UCSD-AML1 (cell line): ENCODE results near the gene SPSB2.

ENCODE experiments used
- DNase-seq: peaks from one replicate; lab custom pipeline; 2025; ENCODE audit not compliant: unreplicated experiment; lab: John Stamatoyannopoulos, UW

Gene SPSB2

DNA sequence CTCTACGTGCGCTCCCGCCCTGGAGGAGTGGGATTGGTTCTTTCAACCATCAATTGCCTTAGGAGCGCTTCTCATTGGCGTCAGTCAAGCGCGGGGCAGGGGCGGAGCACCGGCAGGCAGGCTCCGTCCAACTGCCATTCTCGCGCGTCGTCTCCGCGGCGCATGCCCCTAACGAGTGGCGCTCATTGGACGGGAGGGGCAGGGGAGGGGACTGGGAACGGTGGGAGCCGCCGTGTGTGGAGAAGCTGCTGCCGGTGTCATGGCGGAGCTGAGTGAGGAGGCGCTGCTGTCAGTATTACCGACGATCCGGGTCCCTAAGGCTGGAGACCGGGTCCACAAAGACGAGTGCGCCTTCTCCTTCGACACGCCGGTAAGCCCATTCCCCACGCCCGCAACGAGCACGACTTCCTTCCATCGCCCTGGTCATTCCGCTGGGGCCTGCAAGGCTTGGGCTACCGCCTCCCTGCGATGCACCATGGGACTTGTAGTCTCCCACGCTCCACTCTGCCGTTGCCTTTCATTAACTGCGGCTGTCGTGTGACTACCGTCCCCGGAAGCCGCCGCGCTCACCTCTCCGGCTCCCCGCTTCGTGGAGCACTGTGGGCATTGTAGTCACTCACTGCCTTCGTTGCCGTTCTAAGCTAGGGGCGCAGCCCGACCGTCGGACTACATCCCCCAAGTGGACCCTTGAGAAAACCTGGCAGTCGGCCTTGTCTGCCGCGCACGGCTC lies 21.0 kb downstream of the SPSB2 start, which contains the start of gene USP5:
TSS of gene USP5 (plus strand) at position 230 of the 730 bp plus-strand sequence. CDS start at position 260, 30 bp downstream.
- peak; percentile 99 for DNase-seq

DNA sequence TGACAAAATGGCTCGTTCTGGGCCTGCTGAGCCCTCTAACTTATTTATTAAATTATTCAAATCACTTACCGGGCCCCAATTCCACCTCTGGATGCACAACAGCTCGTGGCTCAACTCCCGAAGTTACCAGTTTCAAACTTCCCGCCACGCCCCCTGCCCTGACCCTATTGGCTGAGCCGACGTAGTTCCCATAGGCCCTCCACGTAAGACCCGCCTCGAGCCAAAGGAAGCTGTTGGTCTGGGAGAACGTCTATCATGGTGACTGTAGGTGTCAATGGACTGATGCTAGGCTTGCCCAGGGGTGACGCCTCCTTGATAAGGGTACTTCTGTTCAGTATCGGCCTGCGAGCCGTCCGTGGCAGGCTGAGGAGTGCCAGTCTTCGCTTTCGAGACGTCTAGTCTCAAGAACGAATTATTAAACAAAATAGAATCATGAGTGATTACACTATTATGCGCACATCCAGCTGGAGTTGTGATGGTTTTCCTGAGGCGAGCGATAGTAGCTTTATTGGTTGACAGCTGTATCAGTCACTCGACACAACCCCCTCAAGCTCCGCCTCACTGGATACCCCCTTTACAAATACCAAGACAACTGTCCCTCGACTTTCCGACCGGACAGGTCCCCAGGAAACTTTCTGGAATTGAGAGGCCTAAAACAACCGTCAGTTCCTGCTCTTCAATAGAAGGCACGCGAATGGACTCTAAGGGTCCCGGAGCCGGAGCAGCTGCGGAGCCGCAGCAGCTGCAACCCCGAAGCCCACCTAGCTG lies 21.8 kb downstream of the SPSB2 start, which contains the start of gene CDCA3:
TSS of gene CDCA3 (minus strand) at position 134 of the 768 bp plus-strand sequence. CDS start 334 bp downstream, outside the sequence.
- peak; percentile 90 for DNase-seq

DNA sequence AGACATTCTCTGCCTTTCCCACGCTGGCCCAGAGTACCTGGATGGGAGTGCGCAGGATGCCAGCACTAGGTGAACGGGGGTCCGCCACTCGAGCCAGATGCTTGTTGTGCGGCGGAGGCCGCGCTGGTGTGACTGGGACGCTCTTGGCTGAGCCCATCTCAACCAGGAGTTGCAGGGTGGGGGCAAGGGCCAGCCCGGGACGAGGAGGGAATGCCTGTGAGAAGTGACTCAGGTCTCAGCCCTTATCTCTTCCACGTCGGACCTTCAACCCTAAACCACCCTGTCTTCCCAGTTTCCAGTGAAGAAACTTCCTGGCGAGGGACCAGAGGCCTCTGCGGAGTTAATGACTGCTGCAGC lies 22.3 kb downstream of the SPSB2 start:
- DNase-seq = no peak

DNA sequence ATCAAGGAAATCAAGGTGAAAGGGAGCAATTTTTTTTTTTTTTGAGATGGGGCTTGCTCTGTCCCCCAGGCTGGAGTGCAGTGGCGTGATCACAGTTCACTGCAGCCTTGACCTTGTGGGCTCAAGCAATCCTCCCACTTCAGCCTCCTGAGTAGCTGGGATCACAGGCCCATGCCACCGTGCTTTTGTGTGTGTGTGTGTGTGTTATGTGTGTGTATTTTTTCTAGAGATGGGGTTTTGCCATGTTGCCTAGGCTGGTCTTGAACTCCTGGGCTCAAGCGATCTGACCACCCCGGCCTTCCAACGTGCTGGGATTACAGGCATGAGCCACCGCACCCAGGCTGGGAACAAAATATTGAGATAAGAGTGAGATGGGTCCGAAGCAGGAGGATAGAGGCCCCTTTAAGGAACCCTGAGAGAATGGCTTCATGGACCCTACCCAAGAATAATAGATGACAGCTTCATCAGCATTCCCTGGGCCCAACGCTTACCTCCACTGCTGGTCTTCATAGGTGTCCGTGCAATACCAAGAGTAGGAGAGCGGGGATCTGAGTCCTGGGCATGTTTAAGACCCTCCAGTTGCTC lies 23.0 kb downstream of the SPSB2 start:
- DNase-seq = no peak

DNA sequence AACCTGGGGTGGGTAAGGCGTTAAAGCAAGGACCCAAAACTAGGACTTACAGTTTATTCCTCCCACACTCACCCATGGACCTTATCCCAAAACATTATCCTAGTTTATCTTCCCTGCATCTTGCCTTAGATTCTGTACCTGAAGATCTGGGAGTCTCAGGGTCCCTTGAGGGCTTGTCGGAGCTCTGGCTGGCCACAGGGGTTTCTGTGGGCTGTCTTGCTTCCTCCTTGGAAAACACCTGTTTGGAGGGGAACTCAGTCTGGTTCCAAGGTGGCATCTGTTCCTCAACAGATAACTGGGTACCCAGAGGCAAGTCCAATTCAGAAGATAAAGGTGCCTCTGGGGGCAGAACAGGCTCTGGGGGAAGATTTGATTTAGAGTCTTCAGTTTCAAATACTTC lies 23.7 kb downstream of the SPSB2 start:
- no peak for DNase-seq

DNA sequence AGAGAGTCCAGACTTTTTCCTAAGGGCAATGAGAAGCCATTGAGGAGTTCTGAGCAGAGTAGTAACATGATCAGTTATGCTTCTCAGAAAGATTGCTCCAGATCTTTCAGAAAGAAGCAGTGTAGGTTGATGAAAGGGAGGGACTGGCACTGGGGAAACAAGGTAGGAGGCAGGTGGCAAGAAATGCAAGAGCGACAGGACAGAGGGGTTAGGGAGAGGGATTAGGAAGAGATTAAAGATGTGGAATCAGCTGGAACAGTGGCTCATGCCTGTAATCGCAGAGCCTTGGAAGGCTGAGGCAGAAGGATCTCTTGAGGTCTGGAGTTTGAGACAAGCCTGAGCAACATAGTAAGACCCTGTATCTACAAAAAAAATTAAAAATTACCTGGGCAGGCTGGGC lies 25.4 kb downstream of the SPSB2 start:
- DNase-seq = no peak

DNA sequence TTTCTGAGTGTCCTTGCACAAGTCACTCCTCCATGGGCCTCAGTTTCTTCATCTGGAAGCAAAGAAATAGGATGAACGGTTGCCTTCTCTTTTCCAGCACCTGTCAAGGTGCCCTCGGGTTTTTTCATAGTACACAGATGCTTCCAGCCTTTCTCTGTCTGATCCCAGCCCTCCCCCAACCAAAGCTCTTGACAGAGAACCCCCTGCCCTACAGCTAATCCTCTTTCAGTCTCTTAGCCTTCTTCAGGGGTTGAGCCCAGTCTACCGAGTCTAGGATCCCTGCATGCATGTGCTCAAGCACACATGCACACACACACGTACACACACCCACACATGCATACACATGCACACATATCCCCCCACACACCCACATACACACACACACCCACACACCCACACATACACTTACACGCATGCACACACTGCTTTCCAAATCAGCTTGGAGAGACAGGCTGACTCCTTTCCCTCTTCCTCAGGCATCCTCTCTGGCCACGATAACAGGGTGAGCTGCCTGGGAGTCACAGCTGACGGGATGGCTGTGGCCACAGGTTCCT lies 26.7 kb downstream of the SPSB2 start:
- DNase-seq = no peak

DNA sequence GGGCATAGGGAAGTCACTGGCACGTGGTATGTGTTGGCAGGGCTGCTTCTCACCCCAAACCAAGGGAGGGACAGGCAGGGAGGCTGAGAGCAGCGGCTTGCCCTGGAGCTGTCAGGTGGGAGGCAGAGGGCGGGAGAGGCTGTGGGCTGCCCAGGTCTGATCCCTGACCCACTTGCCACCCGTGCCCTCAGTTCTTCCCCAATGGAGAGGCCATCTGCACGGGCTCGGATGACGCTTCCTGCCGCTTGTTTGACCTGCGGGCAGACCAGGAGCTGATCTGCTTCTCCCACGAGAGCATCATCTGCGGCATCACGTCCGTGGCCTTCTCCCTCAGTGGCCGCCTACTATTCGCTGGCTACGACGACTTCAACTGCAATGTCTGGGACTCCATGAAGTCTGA lies 27.7 kb downstream of the SPSB2 start:
- no peak for DNase-seq

DNA sequence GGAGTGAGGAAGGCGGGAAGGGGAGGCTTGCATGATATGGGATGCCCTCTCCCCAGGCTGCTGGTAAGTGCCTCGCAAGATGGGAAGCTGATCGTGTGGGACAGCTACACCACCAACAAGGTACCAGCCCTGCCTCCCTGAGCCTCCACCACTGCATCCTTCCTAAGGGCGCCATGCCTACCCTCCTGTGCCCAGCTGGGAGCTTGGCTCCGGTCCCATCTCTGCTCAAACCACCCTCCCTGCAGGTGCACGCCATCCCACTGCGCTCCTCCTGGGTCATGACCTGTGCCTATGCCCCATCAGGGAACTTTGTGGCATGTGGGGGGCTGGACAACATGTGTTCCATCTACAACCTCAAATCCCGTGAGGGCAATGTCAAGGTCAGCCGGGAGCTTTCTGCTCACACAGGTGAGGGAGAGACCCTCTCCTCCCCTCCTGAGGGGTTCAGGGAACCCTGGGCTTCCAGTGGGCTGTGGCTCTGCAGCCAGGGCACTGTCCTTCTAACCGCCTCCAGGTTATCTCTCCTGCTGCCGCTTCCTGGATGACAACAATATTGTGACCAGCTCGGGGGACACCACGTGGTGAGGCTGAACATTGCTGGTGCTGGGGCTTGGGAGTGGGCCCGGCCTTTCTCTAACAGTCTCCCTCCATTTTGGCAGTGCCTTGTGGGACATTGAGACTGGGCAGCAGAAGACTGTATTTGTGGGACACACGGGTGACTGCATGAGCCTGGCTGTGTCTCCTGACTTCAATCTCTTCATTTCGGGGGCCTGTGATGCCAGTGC lies 29.8 kb downstream of the SPSB2 start:
- no peak for DNase-seq

DNA sequence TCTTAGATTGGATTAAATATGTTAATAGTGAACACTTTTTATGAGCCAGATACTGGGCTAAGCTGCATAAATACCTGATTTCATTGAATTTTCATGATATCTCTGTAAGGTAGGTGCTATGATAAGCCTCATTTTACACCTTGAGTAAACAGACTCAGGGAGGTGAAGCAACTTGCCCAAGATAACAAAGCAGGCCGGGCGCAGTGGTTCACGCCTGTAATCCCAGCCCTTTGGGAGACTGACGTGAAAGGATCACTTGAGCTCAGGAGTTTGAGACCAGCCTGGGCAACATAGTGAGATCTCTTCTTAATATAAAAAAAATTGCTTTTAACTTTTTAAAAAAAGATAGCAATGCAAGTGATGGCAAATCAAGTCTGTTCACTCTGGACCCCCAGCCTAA lies 31.0 kb downstream of the SPSB2 start:
- no peak for DNase-seq

DNA sequence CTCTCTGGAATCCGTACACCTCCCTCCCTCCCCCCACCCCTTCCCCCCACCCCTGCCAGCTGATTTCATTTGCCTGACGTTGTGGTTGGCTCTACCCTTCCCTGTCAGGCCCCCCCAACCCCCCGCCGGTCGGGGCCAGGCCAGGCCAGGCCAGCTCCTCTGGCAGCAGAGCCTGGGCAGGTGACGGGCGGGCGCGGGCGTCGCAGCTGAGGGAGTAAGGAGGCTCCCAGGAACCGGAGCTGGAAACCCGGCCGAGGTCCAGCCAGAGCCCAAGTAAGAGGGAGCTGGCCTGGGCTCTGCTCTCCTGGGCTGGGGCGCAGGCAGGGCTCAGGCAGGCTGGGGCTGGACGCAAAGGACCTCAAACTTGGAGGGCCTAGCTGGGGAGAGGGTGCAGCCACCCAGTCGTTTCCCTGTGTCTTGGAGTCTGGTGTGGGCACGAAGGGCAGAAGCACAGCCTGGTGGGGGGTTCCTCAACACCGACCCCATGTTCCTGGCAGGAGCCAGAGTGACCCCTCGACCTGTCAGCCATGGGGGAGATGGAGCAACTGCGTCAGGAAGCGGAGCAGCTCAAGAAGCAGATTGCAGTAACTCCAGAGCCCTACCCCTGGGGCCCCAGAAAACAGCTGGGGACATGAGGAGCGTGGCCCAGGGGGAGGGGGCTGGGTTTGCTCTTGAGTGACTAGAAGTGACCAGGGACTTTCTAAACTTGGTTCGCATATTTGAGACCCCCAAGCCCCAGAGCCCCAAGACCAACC lies 32.2 kb downstream of the SPSB2 start, which contains the start of gene GNB3:
TSS of gene GNB3 (plus strand) at position 165 of the 755 bp plus-strand sequence. CDS start at position 528, 363 bp downstream.
- DNase-seq = no peak

DNA sequence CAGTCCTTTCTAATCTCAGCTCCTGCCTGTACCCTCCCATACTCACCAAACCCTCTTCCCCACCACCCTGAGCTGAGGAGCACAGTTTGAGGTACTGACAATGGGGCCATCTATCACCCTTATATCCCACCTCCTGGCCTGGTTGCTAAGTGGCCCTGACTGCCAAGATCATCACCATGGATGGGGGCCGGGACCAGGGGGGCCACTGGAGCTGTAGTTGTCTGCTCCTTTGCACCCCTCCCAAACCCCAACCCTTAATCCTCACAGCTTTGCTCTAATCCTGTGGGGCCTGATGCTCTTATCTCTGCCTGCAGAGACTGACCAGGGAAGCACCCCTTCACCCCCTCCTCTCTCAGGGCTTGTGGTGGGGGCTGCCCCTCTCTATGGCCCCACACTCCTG lies 32.8 kb downstream of the SPSB2 start:
- DNase-seq = no peak

DNA sequence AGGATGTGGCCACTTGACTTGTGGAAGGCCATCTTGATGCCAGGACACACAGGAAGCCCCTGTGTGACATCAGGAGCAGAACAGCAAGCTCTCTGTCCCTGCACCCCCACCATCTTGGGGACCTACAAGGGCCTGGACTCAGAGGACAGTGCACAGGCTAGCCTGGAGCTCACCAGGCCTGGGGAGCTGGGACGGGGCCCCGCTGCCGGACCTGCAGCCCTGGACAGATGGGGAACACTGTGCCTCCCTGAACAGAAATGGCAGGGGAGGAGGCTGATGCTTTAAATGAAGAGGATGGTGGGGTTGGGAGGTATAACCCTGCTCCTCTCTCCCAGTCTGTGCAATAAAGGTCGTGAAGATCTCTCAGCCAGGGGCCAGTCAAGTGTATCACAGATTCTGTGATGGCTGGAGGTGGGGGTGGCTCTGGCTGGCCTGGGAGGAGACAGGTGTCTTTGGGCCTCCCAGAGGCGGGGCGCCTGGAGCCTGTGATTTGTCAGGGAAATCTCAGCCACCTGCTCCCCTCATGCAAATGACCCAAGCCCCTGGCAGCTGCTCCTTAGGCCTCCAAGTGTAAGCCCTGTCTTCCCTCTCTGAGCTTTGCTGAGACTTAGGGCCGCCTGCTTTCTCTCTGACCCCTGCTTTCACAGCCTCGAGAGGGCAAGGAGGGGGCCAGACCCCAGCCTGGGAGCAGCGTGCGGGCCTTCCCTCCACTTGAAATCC lies 33.5 kb downstream of the SPSB2 start:
- DNase-seq = no peak

DNA sequence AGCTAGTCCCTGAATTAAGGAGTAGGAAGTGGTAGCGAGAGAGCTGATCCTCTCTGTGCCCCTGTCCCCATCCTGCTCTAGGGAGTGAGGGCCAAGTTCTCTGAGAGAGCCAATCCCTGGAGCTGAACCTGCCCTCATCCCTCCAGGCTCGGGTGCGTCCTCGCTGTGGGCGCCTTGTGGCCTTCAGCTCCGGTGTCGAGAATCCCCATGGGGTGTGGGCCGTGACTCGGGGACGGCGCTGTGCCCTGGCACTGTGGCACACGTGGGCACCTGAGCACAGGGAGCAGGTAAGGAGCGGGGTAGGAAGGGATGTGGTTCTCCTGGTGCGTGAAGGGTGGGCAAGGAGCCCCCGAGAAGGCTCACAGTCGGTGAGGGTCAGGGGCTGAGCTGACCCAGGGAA lies 34.2 kb downstream of the SPSB2 start:
- DNase-seq = no peak

DNA sequence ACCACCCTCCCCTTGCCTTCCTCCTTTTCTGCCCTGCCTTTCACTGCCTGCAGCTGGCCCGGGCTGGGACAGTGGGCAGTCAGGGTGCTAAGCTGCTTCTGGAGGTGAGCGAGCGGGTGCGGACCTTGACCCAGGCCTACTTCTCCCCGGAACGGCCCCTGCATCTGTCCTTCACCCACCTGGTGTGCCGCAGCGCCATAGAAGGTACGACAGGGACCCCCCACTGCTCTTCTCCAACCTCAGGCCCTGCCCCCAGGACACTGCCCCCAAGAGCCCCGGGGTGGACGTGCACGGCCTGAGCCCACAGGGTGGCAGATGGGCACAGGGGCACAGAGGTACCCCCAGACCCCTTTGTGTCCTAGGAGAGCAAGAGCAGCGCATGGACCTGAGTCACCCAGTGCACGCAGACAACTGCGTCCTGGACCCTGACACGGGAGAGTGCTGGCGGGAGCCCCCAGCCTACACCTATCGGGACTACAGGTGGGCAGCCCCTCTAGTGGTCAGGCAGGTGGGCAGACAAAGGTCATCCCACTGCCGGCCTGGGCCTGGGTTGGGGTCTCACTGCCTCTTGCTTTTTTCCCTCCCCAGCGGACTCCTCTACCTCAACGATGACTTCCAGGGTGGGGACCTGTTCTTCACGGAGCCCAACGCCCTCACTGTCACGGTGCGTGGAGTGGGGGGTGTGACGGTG lies 35.6 kb downstream of the SPSB2 start:
- DNase-seq = no peak

DNA sequence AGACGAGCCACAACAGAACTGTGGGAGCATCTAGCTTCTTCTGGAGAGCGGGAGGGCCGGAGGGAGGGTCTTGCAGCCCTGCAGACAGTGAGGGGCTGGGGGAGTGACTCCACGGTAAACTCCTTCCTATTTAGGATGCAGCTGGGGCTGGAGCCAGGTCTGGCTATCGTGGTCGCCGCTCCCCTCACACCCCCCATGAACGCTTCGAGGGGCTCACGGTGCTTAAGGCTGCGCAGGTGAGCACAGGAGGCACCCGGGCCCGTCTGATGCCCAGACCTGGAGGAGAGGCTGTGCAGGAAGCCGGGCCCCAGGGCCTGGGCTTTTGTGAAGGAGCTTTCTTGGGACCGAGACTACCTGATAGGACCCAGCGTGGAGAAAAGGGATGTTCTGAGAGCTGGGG lies 36.3 kb downstream of the SPSB2 start:
- DNase-seq = no peak

DNA sequence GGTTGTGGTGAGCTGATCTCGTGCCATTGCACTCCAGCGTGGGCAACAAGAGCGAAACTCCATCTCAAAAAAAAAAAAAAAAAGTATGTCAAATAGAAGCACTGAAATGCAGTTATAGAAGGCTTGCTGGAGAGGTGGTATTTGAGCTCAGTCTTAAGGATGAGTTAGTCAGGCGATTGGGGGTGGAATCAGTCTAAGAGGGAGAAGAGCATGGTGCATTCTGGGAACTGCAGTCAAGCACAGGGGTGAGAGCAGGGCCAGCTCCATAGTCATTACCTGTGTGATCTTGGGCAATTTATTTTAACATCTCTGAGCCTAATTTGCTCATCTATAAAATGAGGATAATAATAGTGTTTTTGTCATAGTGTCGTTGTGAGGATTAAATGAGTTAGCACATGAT lies 38.2 kb downstream of the SPSB2 start:
- no peak for DNase-seq

DNA sequence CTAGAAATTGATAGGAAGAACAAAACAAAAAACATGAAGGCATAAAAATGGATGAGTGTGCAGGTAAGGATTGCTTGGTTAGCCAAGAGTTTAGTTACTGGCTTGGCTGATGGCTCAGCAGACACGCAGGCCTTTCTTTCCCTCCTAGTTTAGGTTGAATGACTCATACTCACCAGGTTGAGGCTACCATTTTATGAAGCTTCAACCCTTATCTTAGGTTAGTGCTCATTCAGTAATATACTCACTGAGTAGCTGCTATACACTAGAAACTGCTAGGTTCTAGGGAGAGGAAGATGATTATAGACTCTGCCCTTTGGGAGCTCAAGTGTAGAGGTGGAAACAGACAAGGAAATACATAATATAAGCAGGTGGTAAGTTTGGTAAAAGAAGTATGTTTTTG lies 38.8 kb downstream of the SPSB2 start:
- DNase-seq = no peak
